GM21447 (cell line): ENCODE data around the gene FSTL1.

ENCODE experiments used
- ATAC-seq: cut with Tn5 transposase; IDR thresholded peaks from one replicate; pipeline ENCODE4 v1.9.1; 2021; ENCODE audit not compliant: unreplicated experiment

FSTL1 gene

GRCh38 chr3:120364101-120364500 is 86.7 kb downstream of the FSTL1 start:
- no peak for ATAC-seq

GRCh38 chr3:120357807-120358206 is 93.0 kb downstream of the FSTL1 start:
- no peak for ATAC-seq

GRCh38 chr3:120355486-120355885 is 95.3 kb downstream of the FSTL1 start:
- no peak for ATAC-seq

- ATAC-seq = no peak
Observed at GRCh38 chr3:120353463-120353862, 97.3 kb downstream of the FSTL1 start.

GRCh38 chr3:120352017-120352416 is 98.8 kb downstream of the FSTL1 start:
- no peak for ATAC-seq

GRCh38 chr3:120350401-120350941 is 100.3 kb downstream of the FSTL1 start:
- no peak for ATAC-seq

GRCh38 chr3:120349855-120350125 is 101.0 kb downstream of the FSTL1 start:
- ATAC-seq = no peak

GRCh38 chr3:120348991-120349854 is 101.6 kb downstream of the FSTL1 start, which contains the start of gene LRRC58:
Gene LRRC58 (minus strand): TSS chr3:120349354. CDS start chr3:120349243, 111 bp downstream.
- ATAC-seq = peak; percentile 76

GRCh38 chr3:120348065-120348990 is 102.5 kb downstream of the FSTL1 start:
- peak; percentile 38 for ATAC-seq

- no peak for ATAC-seq
Observed at GRCh38 chr3:120344349-120344748, 106.4 kb downstream of the FSTL1 start.
